Neural progenitor cell (in vitro differentiated cells): Measurements from ENCODE around the gene ZNF304. TPM values are rescaled to one million over a fixed set of nuclear protein-coding genes. Genes with fewer than 3 reads are reported as not detected.

Experiments used
- DNase-seq: peaks from one replicate; pipeline ENCODE4 v3.0.0-alpha.2; 2016; ENCODE audit warnings: low spot score
- H2AFZ ChIP-seq: fragments of 200-600 bp; sonication (generic); replicated peaks from 2 replicates; pipeline ENCODE4 v1.6.1; 2016; ENCODE audit warnings: antibody characterized with exemption
- H3F3A ChIP-seq: fragments of 200-600 bp; sonication (generic); 2 replicates; pipeline ENCODE4 v1.6.1; 2016; ENCODE audit warnings: antibody characterized with exemption, low read depth
- H3K27ac ChIP-seq: fragments of 200-600 bp; sonication (generic); 2 replicates; pipeline ENCODE4 v1.5.1; 2016; ENCODE audit warnings: mild to moderate bottlenecking
- H3K27me3 ChIP-seq: fragments of 200-600 bp; sonication (generic); 2 replicates; pipeline ENCODE4 v1.6.1; 2016; ENCODE audit warnings: mild to moderate bottlenecking, moderate library complexity
- H3K36me3 ChIP-seq: fragments of 200-600 bp; sonication (generic); 2 replicates; pipeline ENCODE4 v1.5.1; 2016
- H3K4me1 ChIP-seq: fragments of 200-600 bp; sonication (generic); 2 replicates; pipeline ENCODE4 v1.6.1; 2016; ENCODE audit warnings: mixed run types
- H3K4me2 ChIP-seq: fragments of 200-600 bp; sonication (generic); 2 replicates; pipeline ENCODE4 v1.6.1; 2016
- H3K4me3 ChIP-seq: fragments of 200-600 bp; sonication (generic); 2 replicates; pipeline ENCODE4 v1.5.1; 2016
- H3K79me2 ChIP-seq: fragments of 200-600 bp; sonication (generic); 2 replicates; pipeline ENCODE4 v1.6.1; 2016; ENCODE audit warnings: low read depth
- H3K9ac ChIP-seq: fragments of 200-600 bp; sonication (generic); 2 replicates; pipeline ENCODE4 v1.6.1; 2016
- H3K9me3 ChIP-seq: fragments of 200-600 bp; sonication (generic); 2 replicates; pipeline ENCODE4 v1.5.1; 2016; ENCODE audit warnings: low read depth
- H4K20me1 ChIP-seq: fragments of 200-600 bp; sonication (generic); 2 replicates; pipeline ENCODE4 v1.6.1; 2016; ENCODE audit warnings: low read depth
- H3K27ac Mint-ChIP-seq: 3 replicates; pipeline ENCODE4 v1.8.0; 2021; ENCODE audit warnings: mixed read lengths
- H3K27me3 Mint-ChIP-seq: 2 replicates; pipeline ENCODE4 v1.8.0; 2022; ENCODE audit warnings: low read depth, mild to moderate bottlenecking, inconsistent platforms, moderate library complexity, mixed read lengths; ENCODE audit not compliant: insufficient read depth
- H3K36me3 Mint-ChIP-seq: 3 replicates; pipeline ENCODE4 v1.8.0; 2021; ENCODE audit warnings: mixed read lengths
- H3K4me1 Mint-ChIP-seq: 3 replicates; pipeline ENCODE4 v1.8.0; 2021; ENCODE audit warnings: mixed read lengths
- H3K4me3 Mint-ChIP-seq: 3 replicates; pipeline ENCODE4 v1.8.0; 2021; ENCODE audit warnings: mild to moderate bottlenecking, moderate library complexity, mixed read lengths
- H3K9me3 Mint-ChIP-seq: 3 replicates; pipeline ENCODE4 v1.8.0; 2020; ENCODE audit warnings: mixed read lengths
- CTCF ChIP-seq: fragments of 200-600 bp; sonication (generic); IDR thresholded peaks from 2 replicates; pipeline ENCODE4 v1.5.1; 2017; ENCODE audit warnings: antibody characterized with exemption, mild to moderate bottlenecking
- EZH2 ChIP-seq: fragments of 200-600 bp; sonication (generic); IDR thresholded peaks from 2 replicates; pipeline ENCODE4 v1.6.1; 2017; ENCODE audit warnings: antibody characterized with exemption, mild to moderate bottlenecking, moderate library complexity
- EZH2phosphoT487 ChIP-seq: fragments of 200-600 bp; sonication (generic); IDR thresholded peaks from 2 replicates; pipeline ENCODE4 v1.6.1; 2017; ENCODE audit warnings: antibody characterized with exemption
- total RNA-seq: library from RNA; depleted of rRNA; stranded (reverse); fragments of >200 nt; gene quantifications from 2 replicates; pipeline ENCODE4 v1.2.3, GENCODE V29; 2015; ENCODE audit warnings: low replicate concordance

Gene ZNF304
- total RNA-seq, 1 donor from 2014 or later, result 15.5 TPM

GRCh38 chr19:57348136-57348535 lies 2.9 kb upstream of the ZNF304 start:
- Histone ChIP-seq H3K4me3 (no peak overlapping the region), H3K36me3 (no peaks in the 10 kb centered on the region), H3K4me1 (no peaks in the 10 kb centered on the region), H3K27me3 (peaks cover 44% of the 10 kb centered on the region), H3K79me2 (peaks cover 21% of the 10 kb centered on the region), H3F3A (no peaks in the 10 kb centered on the region), H2AFZ (no peak overlapping the region), H4K20me1 (no peaks in the 10 kb centered on the region), H3K9ac (no peak overlapping the region), H3K9me3 (no peaks in the 10 kb centered on the region), H3K4me2 (no peak overlapping the region), H3K27ac (no peak overlapping the region)
- H3K27ac Mint-ChIP-seq, result no peak overlapping the region
- peaks cover 28% of the 10 kb centered on the region for H3K4me1 Mint-ChIP-seq
- H3K4me3 Mint-ChIP-seq, result no peak overlapping the region
- no peak for DNase-seq
- H3K36me3 Mint-ChIP-seq, result peaks cover 8% of the 10 kb centered on the region
- no peak for TF ChIP-seq CTCF
- no peak for TF ChIP-seq EZH2
- TF ChIP-seq EZH2phosphoT487, result no peak
- H3K27me3 Mint-ChIP-seq, result peaks cover 4% of the 10 kb centered on the region
- no peaks in the 10 kb centered on the region for H3K9me3 Mint-ChIP-seq

- peak overlapping the region; percentile 97 for H3K4me3 ChIP-seq
- peaks cover 29% of the 10 kb centered on the region for H3K79me2 ChIP-seq
- no peak overlapping the region for H3K27ac ChIP-seq
- Mint-ChIP-seq H3K36me3 (peaks cover 34% of the 10 kb centered on the region), H3K27me3 (peaks cover 2% of the 10 kb centered on the region), H3K9me3 (no peaks in the 10 kb centered on the region), H3K27ac (peak overlapping the region; percentile 82), H3K4me1 (peaks cover 31% of the 10 kb centered on the region), H3K4me3 (peak overlapping the region; percentile 98)
- H3K4me2 ChIP-seq, result peak overlapping the region; percentile 90
- H3K9ac ChIP-seq, result peak overlapping the region; percentile 96
- no peaks in the 10 kb centered on the region for H3K36me3 ChIP-seq
- TF ChIP-seq CTCF (no peak), EZH2phosphoT487 (no peak), EZH2 (no peak)
- H3K4me1 ChIP-seq, result no peaks in the 10 kb centered on the region
- H3K27me3 ChIP-seq, result peaks cover 7% of the 10 kb centered on the region
- H2AFZ ChIP-seq, result no peak overlapping the region
- no peaks in the 10 kb centered on the region for H4K20me1 ChIP-seq
- H3F3A ChIP-seq, result no peaks in the 10 kb centered on the region
- no peaks in the 10 kb centered on the region for H3K9me3 ChIP-seq
- peak; percentile 6 for DNase-seq
These were observed 796 bp downstream of the ZNF304 start for GRCh38 chr19:57351867-57352266.

- no peaks in the 10 kb centered on the region for H3K9me3 Mint-ChIP-seq
- Histone ChIP-seq H3K9ac (no peak overlapping the region), H2AFZ (no peak overlapping the region), H3K27ac (no peak overlapping the region), H3K4me1 (no peaks in the 10 kb centered on the region), H3K4me2 (no peak overlapping the region), H3K4me3 (no peak overlapping the region), H3K27me3 (no peaks in the 10 kb centered on the region), H4K20me1 (no peaks in the 10 kb centered on the region), H3K79me2 (peaks cover 29% of the 10 kb centered on the region), H3K36me3 (no peaks in the 10 kb centered on the region), H3F3A (no peaks in the 10 kb centered on the region), H3K9me3 (no peaks in the 10 kb centered on the region)
- H3K36me3 Mint-ChIP-seq, result peaks cover 47% of the 10 kb centered on the region
- peaks cover 6% of the 10 kb centered on the region for H3K27me3 Mint-ChIP-seq
- H3K4me1 Mint-ChIP-seq, result peaks cover 24% of the 10 kb centered on the region
- H3K4me3 Mint-ChIP-seq, result no peak overlapping the region
- H3K27ac Mint-ChIP-seq, result no peak overlapping the region
- no peak for DNase-seq
- TF ChIP-seq CTCF (no peak), EZH2phosphoT487 (no peak), EZH2 (no peak)
These were observed 4.8 kb downstream of the ZNF304 start for GRCh38 chr19:57355916-57356315.
